NCI-H460 (cell line): ENCODE data around the gene STN1. TPM values are rescaled to one million over a fixed set of nuclear protein-coding genes. Genes with fewer than 3 reads are reported as not detected.

Source experiments
- DNase-seq: peaks from one replicate; pipeline ENCODE4 v3.0.0-alpha.2; 2016; ENCODE audit warnings: low read depth; ENCODE audit errors: extremely low read depth
- polyA plus RNA-seq: library from polyadenylated mRNA; depleted of rRNA; stranded (reverse); fragments of >200 nt; gene quantifications from 2 replicates; pipeline ENCODE4 v1.2.3, GENCODE V29; 2014; cell fraction: nucleus; rRNA removed
- total RNA-seq: library from RNA; depleted of rRNA; stranded (reverse); fragments of >200 nt; shearing (Covaris generic); gene quantifications from 2 replicates; pipeline ENCODE4 v1.2.3, GENCODE V29; 2014; rRNA removed

STN1 gene, protein sequence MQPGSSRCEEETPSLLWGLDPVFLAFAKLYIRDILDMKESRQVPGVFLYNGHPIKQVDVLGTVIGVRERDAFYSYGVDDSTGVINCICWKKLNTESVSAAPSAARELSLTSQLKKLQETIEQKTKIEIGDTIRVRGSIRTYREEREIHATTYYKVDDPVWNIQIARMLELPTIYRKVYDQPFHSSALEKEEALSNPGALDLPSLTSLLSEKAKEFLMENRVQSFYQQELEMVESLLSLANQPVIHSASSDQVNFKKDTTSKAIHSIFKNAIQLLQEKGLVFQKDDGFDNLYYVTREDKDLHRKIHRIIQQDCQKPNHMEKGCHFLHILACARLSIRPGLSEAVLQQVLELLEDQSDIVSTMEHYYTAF
- 27.6 and 28.3 TPM in 2 replicates for total RNA-seq
- 6.1 and 18.9 TPM in 2 replicates for polyA plus RNA-seq

DNA sequence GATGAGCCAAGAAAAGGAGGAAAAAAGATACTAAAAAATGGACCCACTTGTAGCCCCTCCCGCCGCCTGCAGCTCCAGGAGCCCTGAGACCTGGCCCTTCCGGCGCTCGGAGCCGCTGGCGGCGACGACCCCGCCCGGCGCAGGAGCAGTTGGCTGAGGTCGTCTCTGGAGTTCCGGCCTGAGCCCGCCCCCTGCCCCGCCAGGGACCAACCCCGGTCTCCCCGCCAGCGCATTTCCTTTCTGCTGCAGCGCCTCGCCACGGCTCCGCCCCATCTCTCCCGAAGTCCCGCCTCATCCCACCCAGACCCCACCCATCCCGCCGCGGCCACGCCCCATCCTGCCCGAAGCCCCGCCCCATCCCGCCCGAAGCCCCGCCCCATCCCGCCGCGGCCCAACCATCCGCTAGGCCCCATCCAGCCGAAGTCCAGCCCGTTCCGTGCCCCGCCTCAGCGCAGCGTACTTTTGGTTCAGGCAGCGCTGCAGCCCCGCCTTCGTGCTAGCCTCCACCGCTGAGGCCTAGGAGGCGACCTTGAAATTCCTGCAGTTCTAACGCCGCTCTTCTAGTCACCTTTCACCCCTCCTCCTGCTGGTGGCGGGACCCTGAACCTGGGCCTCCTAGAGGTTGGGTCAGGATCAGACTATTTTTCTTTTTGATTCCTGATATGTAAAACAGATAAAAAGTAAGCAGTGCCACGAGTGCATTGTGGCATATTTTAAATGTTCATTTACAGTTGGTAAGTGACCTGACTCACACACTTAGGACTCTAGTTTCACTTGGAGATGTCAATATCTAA lies at the start of gene STN1:
Gene STN1 (minus strand): TSS at position 132 of the 794 bp plus-strand sequence. CDS start 590 bp downstream, outside the sequence.
- DNase-seq: peak; percentile 95

DNA sequence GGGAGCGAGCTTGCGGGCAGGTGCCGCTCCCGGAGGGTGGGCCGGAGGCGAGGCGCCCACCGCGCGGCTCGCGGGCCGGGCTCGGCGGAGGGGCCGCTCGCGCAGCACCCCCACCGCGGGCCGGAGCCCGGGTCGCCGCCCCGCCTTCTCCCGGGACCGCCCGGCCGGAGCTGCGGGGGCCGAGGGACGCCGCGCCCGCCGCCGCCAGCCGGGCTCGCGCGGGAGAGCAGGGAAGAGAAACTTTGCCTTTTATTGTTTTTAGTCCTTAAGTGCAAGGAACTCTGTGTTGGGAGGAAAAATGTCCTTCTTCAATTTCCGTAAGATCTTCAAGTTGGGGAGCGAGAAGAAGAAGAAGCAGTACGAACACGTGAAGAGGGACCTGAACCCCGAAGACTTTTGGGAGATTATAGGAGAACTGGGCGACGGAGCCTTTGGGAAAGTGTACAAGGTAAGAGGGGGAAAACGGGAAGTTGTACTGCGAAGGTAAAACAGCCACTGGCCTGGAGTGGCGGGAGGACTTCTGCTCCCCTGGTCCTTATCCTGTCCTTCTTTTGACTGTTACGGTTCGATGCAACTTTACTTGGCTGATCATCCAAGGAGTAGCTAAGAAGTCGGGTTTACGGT lies 49.6 kb upstream of the STN1 start:
- no peak for DNase-seq

DNA sequence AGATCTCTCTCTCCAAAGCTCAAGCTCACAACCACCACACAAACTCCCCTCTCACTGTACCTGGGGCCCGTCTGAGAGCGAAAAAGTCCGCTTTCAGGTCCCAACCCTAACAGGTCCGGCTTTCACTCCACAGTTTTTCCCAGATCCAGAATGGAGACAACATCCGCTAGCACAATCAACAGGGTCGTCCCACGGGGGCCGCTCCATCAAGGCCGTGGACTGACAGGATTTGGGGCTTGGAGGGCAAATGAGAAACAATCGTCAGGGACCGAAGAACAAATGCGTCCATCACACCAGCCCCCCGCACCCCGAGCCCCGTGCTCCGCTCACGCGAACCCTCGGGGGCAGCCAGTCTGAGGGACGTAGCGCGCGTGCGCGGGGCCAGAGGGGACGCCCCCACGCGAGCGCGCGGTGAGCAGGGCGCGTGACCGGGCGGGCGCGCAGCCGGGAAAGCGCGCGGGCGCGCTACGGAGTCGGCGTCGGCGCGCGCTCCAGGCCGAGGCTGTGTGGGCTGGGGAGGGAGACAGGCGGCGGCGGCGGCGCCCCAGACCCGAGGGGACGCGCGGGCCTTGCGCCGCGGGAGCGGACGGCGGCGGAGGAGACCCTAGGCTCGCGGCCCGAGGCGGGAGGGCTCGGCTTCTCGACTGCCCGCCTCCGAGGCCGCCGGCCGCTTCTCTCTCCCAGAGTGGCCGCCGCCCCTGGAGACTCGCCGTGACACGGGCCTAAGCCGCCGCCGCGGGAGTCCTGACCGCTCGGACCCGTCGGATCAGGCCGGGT lies 48.9 kb upstream of the STN1 start, which contains the start of gene SLK:
Gene SLK (plus strand): TSS at position 470 of the 777 bp plus-strand sequence. CDS start 606 bp downstream, outside the sequence.
- peak; percentile 76 for DNase-seq

DNA sequence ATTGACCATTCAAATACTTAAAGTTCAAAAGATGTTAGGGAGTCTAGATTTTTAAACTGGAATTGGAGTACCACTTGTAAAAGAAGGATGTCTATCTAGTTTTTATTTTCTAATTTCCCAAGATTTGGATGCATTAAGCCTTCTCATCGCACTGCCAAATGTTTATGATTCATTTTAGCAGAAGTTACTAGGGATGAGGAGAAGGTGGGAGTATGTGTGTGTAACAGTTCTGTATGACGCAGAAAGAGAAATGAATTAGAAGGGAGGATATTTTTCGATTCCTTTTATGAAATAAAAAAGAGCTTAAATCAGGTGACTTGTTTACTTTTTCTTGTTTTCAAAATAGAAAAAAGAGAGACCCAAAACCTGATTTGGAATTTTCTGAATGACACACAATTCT lies 42.1 kb upstream of the STN1 start:
- no peak for DNase-seq

DNA sequence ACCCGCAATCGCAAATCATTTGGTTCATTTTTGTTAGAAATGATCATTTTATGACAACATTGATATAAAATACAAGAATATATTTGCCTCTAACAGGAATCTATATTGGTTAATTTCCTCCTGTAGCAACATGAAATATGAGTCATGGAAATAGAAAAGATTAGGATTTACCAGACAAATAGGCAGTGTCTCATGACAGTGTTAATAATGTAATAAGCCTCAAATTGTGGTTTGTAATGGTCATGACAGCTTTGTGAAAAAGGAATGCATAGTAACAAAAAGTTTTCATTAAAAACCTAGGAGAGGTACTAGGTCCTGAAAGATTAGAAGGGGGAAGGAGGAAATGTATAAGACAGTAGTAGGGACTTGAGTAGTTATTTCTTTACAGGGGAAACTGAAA lies 41.0 kb upstream of the STN1 start:
- DNase-seq: no peak

DNA sequence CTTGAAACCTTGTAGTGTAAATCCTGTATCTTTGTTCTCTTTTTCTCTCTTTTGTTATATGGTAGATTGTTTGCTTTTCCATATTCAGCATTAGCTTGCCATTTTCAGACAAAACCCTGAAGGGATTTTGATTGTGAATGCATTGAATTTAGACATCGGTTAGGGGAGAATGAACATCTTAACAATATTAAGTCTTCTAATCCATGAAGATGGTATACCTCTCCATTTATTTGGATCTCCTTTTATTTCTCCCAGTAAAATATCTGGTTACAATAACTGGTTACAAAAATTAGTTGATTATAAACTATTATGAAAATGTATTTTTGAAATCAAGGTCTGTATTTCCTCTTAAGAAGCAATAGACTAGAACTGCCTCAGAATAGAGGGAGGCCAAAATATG lies 36.6 kb upstream of the STN1 start:
- no peak for DNase-seq

DNA sequence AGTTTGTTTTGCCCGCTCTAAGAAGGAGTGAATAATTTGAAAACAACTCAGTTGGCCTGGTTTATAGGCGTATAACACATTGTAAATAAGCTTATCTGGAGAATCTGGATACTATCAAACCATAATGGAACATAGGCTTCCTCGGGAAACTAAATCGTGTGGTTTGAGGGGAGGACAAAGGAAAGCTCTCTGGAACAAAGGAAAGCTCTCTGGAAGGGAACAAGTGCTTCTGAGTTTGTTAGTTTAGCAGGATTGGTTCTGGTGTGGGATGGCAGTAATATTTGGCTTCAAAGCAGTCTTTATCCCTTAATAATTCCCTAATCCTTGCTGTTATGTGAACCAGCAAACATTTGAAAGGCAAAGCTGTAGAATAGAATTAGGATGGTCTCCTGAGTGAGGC lies 34.0 kb upstream of the STN1 start:
- DNase-seq: no peak

DNA sequence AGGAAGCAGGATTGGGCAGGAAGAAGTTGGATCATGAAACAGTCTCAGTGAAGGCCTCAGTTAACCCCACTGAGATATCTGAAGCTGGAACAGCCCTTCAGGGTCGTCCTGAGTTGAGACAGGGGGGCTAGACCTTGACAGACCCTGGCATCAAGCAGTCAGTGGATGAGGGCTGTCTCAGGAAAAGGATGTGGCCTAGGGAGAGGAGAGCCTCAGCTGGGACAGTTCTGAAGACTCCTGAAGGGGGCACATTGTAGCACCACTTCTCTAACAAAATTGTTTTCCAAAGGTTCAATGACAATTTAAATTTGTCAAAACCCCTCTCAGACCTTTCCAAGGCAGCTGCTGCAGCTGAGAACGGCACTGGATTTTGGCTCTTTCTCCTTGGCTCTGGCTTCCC lies 33.2 kb upstream of the STN1 start:
- DNase-seq: no peak

DNA sequence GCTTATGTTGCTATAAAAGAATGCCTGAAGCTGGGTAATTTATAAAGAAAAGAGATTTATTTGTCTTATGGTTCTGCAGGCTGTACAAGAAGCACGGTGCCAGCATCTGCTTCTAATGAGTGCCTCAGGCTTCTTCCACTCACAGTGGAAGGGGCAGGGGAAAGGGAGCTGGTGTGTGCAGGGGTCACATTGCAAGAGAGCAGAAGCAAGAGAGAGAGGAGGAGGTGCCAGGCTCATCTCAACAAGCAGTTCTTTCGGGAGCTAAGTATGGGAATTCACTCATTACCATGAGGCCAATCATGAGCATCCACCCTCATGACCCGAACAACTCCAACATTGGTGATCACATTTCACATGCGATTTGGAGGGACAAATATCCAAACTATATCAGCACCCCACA lies 31.7 kb upstream of the STN1 start:
- no peak for DNase-seq

DNA sequence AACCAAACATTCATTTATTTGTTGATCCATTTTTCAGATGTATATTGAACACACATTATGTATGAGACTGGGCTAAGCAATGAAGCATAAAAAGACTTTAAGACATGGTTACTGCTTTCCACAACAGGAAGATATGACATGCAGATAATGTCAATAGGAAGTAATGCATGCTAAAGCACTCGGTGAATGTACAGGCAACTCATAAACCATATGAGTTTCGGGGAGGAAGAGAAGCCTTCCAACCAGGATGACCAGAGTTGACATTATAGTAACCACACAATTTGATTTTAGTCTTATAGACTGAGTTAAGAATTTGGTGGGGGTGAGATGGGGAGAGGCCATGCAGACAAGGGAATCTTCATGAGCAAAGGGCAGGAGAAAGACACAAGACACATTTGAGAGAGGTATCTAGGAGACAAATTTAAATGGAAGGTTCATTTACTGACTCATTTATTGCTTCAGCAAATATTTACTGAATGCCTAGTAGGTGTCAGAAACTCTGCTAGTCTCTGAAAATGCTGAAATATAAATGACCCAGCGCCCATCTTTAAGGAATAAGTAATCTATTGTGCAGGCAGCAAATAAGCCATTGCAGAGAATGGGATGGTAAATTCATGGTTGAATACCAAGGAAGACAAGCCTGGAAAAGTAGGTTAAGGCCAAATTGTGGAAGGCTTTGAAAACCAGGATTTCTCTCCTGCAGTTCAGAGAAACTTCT lies 30.0 kb upstream of the STN1 start:
- DNase-seq: no peak

DNA sequence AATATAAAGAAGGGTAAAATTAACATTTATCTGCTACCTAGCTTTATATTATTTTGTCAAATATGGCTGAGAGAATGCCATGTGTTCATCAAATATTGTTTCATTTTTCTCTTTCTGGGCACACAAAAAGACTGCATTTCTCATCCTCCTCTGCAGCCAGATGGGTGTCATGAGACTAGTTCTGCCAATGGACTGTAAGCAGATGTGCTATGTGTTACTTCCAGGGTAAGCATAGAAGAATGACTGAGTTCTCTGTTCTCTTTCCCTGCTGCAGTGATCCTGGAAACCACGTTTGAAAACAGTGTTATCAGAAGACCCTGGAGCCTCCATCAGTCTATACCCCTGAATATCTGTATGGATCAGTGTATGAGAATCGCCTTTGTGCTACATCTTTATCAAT lies 24.9 kb upstream of the STN1 start:
- DNase-seq: no peak

DNA sequence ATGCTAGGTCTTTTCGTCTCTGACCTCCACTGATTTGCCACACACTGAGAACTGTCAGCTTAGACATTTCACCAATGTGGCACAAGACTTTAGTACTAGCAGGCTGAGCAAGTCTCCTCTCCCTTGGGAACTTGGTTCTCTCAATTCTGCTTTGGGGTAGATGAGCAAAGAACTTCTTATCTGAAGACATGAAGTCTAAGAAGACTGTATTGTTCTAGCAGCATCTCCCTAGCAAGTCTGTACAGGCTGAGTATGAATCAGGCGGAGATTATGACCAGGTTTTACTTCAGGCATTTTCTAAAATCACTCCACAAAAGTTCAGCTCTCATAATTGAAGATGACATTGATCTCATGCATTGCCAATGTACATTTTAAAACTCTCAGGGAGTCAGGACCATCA lies 23.8 kb upstream of the STN1 start:
- DNase-seq: no peak

DNA sequence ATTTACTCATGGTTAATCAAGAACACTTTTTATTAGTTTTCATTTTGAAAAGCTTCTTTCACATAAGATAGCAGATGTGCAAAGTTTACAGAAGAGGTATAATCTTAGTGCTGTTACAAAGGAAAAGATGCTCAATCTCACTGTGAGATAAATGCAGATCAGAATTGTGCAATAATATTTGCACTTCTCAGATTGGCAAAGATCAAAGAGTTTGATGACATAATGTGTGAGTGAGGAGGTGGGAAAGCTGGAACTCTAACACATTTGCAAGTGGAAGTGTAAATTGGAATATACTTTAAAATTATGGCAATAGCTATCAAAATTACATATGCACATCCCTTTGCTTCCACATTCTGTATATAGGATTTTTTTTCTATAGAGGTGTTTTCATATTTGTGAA lies 21.5 kb upstream of the STN1 start:
- no peak for DNase-seq

DNA sequence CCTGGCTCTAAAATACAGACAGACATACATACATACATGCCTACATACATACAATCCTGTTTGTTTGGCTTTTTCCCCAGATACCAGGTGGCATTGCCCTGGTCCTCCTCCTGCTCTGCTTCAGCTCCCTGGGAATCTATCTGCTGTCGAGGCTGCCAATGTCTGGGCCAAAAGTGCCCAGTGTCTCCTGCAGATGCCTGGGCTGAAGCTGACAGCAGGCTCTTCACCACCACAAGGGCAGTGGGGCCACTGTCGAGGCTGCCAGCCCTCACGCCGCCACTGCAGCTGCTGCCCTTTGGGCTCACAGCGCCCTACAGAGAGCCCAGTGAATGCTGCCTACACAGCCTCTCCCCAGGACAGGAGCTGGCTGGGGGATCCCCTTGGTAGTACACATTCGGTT lies 18.0 kb upstream of the STN1 start:
- no peak for DNase-seq

DNA sequence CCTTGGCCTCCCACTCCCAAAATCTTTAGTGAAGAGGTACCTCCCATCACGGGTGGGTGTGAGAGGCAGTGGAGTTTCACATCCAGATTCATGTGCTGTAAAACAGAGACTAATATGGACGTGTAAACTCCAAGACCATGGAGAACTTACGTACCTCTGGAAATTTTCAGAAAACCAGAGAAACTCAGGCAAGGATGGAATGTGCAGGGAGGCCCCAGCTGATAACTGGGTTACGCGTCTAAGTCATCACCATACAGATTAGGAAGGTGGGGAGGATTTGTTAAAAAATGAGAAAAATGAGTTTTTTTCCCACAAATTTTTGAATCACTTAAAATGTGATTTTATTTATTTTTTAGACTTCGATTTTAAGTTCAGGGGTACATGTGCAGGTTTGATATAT lies 16.3 kb upstream of the STN1 start:
- DNase-seq: no peak

DNA sequence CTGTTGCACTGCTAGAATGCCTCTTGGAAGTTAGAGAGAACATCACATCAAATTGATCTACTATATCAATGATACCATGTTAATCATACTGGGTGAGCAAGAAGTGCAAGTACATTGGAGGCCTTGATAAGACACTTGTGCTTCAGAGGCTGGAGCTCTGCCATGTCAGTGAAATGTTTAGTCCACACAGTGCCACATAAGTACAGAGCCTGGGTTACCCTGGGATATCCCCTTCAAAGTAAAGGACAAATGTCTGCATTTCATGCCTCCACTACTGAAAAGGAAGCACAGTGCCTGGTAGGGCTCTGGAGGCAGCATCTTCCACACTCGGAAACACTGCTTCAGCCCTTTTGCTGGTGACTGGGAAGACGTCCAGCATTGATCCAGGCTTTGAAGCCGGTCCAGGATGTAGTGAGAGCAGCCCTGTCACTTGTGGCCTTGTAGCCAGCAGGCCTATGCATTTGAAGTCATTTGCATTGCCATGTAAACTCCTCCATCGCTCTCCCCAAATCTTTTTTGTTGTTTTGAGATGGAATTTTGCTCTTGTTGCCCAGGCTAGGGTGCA lies 15.7 kb upstream of the STN1 start:
- no peak for DNase-seq

DNA sequence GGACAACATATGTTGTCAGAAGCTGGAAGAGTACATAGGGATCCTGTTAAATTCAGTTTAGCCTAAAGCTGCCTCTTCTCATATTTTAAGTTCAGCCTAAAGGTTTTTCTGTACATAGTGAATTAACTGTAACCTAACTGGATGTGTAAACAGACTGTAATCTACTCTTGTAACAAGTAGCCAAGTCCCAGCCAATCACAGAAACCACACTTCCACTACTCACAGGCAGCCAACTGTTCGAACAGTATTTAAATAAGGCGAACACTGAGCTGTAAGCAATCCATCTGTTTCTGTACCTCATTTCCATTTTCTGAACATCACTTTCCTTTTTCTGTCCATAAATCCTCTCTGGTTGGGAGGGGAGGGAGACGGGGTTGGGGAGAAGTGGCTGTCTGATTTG lies 15.0 kb upstream of the STN1 start:
- no peak for DNase-seq

DNA sequence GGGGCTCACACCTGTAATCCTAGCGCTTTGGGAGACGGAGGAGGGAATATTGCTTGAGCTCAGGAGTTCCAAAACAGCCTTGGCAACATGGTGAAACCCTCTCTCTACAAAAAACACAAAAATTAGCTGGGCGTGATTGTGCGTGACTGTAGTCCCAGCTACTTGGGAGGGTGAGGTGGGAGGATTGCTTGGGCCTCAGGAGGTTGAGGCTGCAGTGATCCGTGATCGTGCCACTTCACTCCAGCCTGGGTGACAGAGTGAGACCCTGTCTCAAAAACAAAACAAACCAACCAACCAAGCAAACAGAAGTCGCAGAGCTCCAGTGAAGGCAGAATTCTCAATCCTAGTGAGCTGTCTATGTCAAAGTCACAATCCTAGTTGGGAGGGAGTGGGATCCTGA lies 14.3 kb upstream of the STN1 start:
- DNase-seq: no peak

DNA sequence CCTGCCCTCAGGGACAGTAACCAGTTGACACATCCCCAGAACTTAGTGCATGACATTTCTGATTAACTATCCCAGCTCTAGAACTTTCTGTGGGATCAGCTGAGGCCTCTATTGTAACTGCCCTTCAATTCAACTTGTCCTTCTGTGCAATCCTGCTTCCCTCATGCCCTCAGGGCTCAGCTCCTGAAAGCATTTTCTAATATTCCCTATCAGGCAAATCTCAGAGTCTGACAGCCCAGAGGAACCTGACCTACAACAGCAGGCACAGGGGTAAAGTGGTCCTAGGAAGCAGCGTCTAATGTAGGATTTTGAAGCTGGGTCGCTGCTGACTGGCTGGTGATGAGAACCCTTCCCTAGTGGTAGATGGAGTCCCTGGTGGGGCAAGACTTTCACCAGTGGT lies 13.6 kb upstream of the STN1 start:
- no peak for DNase-seq

DNA sequence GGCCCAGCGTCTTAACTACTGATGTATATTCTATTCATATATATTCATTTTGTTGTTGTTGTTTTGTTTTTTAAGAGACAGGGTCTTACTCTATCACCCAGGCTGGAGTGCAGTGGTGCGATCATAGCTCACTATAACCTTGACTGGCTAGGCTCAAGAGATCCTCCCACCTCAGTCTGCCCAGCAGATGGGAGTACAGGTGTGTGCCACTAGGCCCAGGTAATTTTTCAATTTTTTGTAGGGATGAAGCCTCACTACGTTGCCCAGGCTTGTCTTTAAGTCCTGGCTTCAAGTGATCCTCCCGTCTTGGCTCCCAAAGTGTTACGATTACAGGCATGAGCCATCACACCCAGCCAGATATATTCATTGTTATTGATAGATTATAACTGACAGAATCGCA lies 12.9 kb upstream of the STN1 start:
- no peak for DNase-seq
